ENCODE measurements around the gene PREB. TPM values are rescaled to one million over a fixed set of nuclear protein-coding genes. Genes with fewer than 3 reads are reported as not detected.
"Not testable (repeated sequence)": the region's sequence is repeated elsewhere in the genome, so short reads cannot be mapped to it uniquely, and the experiment has no call there.

The PREB gene
- total RNA-seq, 2 donors from 2014 or later: 74.0 to 88.9 TPM

DNA sequence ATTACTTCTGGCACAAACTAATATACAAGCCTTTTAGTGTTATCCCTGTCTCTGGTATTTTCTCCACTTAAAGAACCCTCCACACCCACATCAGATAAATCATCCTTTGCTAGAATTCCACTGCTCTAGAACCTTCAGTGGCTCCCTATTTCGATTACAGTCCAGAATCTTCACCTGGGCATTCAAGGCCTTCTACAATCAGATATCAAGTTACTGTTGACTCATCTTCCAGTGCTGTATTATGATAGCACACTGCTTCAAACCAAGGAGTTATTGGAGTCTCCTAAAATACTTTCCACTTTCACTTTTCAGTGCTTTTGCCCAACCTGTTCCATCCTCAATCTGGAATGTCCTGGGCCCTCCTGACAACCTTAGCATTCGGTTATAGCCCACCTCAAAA lies 18.9 kb downstream of the PREB start:
- no peaks in the 10 kb centered on the region for H3K36me3 ChIP-seq
- intact Hi-C loops (cut with DNase I): no loop called here
- H3K27me3 ChIP-seq (replicated peaks; ENCODE audit: insufficient read depth): no peaks in the 10 kb centered on the region
- no peak for DNase-seq (ENCODE audit: low spot score)
- H3K4me1 ChIP-seq (replicated peaks): peaks cover 3% of the 10 kb centered on the region
- H3K27ac ChIP-seq: no peak overlapping the region
- no peaks in the 10 kb centered on the region for H3K9me3 ChIP-seq
- 69% methylated on average over 2 of the region's 2 CpGs for WGBS
- TF ChIP-seq CTCF (IDR thresholded peaks at IDR 0.05): no peak
- TF ChIP-seq POLR2A (IDR thresholded peaks at IDR 0.05): no peak
- TF ChIP-seq POLR2AphosphoS5 (IDR thresholded peaks at IDR 0.05): no peak
- H3K4me3 ChIP-seq: no peak overlapping the region

- H3K27me3 ChIP-seq (replicated peaks; ENCODE audit: insufficient read depth); intact Hi-C loops (cut with DNase I): not testable (repeated sequence)
Measured at GRCh38 chr2:27111392-27112078, 22.9 kb downstream of the PREB start.

GRCh38 chr2:27110603-27111352 lies 23.7 kb downstream of the PREB start:
- H3K27ac ChIP-seq; H3K27me3 ChIP-seq (replicated peaks; ENCODE audit: insufficient read depth); H3K4me1 ChIP-seq (replicated peaks); H3K9me3 ChIP-seq; DNase-seq (ENCODE audit: low spot score); intact Hi-C loops (cut with DNase I); H3K36me3 ChIP-seq; H3K4me3 ChIP-seq: not testable (repeated sequence)
- 69% methylated on average over 24 of the region's 24 CpGs for WGBS

More at GRCh38 chr2:27111392-27112078, 22.9 kb downstream of the PREB start:
- H3K4me3 ChIP-seq; H3K4me1 ChIP-seq (replicated peaks); DNase-seq (ENCODE audit: low spot score); H3K9me3 ChIP-seq; H3K36me3 ChIP-seq; H3K27ac ChIP-seq: not testable (repeated sequence)
- WGBS: 96% methylated on average over 44 of the region's 49 CpGs

DNA sequence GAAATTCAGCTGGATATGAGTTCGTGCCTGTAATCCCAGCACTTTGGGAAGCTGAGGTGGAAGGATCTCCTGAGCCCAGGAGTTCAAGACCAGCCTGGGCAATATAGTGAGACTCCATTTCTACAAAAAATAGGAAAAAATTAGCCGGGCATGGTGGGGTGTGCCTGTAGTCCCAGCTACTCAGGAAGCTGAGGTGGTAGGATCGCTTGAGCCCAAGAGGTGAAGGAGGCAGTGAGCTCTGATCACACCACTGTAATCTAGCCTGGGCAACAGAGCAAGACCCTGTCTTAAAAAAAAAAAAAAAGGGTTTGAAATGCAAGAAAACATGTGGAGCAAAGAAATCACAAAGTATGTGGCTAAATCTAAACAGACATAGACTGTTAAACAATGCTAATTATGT lies 25.4 kb downstream of the PREB start:
- Histone ChIP-seq H3K4me1 (replicated peaks) (no peaks in the 10 kb centered on the region), H3K27me3 (replicated peaks; ENCODE audit: insufficient read depth) (no peaks in the 10 kb centered on the region), H3K27ac (no peak overlapping the region), H3K36me3 (no peaks in the 10 kb centered on the region), H3K9me3 (no peaks in the 10 kb centered on the region), H3K4me3 (no peak overlapping the region)
- 94% methylated on average over 3 of the region's 3 CpGs for WGBS
- no peak for DNase-seq (ENCODE audit: low spot score)
- intact Hi-C loops (cut with DNase I): no loop called here
- TF ChIP-seq POLR2A (IDR thresholded peaks at IDR 0.05) (no peak), CTCF (IDR thresholded peaks at IDR 0.05) (no peak), POLR2AphosphoS5 (IDR thresholded peaks at IDR 0.05) (no peak)

DNA sequence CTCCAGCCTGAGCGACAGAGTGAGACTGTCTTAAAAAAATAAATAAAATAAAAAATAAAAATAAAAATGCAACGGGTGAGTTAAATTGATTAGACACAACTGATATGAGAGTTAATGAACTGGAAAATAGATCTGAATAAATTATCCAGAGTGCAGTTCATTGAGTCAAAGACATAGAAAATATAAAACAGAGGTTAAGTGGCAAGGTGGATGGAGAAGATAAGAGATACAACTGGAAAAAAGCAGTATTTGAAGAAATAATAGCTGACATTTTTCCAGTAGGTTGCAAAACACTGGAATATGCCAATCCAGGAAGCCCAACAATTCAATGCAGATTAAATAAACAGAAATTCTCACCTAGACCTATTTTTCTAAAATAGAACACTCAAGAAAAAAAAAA lies 26.2 kb downstream of the PREB start:
- Histone ChIP-seq H3K36me3 (no peaks in the 10 kb centered on the region), H3K4me3 (no peak overlapping the region), H3K4me1 (replicated peaks) (no peaks in the 10 kb centered on the region), H3K27me3 (replicated peaks; ENCODE audit: insufficient read depth) (no peaks in the 10 kb centered on the region), H3K9me3 (no peaks in the 10 kb centered on the region), H3K27ac (no peak overlapping the region)
- WGBS: 89% methylated on average over 2 of the region's 2 CpGs
- TF ChIP-seq POLR2AphosphoS5 (IDR thresholded peaks at IDR 0.05) (no peak), CTCF (IDR thresholded peaks at IDR 0.05) (no peak), POLR2A (IDR thresholded peaks at IDR 0.05) (no peak)
- DNase-seq (ENCODE audit: low spot score): no peak
- intact Hi-C loops (cut with DNase I): no loop called here

DNA sequence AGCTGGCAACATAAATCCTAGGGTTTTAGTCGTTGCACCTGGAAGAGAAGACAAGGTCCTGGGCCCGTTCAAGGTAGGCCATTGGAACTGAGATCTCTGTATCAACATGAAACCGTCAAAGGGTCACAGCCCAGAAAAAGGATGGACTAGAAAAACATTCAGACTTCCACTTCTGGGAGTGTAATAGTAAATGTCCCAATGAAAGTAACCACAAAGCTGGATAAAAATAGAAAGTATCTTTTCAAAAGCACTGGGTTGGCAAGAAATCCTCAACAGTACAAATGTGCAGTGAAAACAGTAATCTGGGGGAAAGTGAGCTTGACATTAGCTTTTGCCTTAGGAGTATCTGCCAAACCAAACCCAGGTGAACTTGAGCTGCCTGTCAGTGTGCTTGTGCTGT lies 28.5 kb downstream of the PREB start:
- Histone ChIP-seq H3K27me3 (replicated peaks; ENCODE audit: insufficient read depth) (no peaks in the 10 kb centered on the region), H3K27ac (no peak overlapping the region), H3K4me3 (no peak overlapping the region), H3K4me1 (replicated peaks) (no peaks in the 10 kb centered on the region), H3K9me3 (no peaks in the 10 kb centered on the region), H3K36me3 (no peaks in the 10 kb centered on the region)
- no peak for TF ChIP-seq POLR2AphosphoS5 (IDR thresholded peaks at IDR 0.05)
- no peak for TF ChIP-seq POLR2A (IDR thresholded peaks at IDR 0.05)
- no peak for TF ChIP-seq CTCF (IDR thresholded peaks at IDR 0.05)
- 65% methylated on average over 3 of the region's 3 CpGs for WGBS
- DNase-seq (ENCODE audit: low spot score): no peak
- intact Hi-C loops (cut with DNase I): no loop called here
